ENCODE results near the gene PROK2. TPM values are rescaled to one million over a fixed set of nuclear protein-coding genes. Genes with fewer than 3 reads are reported as not detected.

PROK2 gene
- total RNA-seq, 1 experiment from 2014 or later, result 1.4 TPM

DNA sequence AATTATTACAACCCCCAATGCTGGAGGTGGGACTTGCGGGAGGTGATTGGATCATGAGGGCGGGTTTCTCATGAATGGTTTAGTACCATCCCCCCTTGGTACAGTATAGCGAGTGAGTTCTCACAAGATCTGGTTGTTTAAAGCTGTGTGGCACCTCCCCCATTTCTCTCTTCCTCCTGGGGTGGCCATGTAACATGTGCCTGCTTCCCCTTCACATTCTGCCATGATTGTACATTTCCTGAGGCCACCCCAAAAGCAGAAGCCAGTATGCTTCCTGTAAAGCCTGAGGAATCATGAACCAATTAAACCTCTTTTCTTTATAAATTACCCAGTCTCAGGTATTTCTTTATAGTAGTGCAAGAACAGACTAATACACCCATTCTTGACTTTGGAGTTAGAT lies 20.3 kb upstream of the PROK2 start:
- H3K56ac ChIP-seq (ENCODE audit: insufficient read length, low read depth, low read length), result no peak overlapping the region
- H3K18ac ChIP-seq (ENCODE audit: insufficient read length, low read depth, low read length), result no peak overlapping the region
- H3K9me3 Mint-ChIP-seq, result no peaks in the 10 kb centered on the region
- H2BK15ac ChIP-seq (ENCODE audit: low read depth, low read length), result no peak overlapping the region
- WGBS (ENCODE audit: extremely low coverage, insufficient read length, low lambda C conversion rate), result no CpG with 5 or more reads among the region's 3 CpGs
- peaks cover 27 to 32% of the 10 kb centered on the region in 2 experiments for H3K4me1 Mint-ChIP-seq
- no peak overlapping the region for H4K8ac ChIP-seq (replicated peaks; ENCODE audit: insufficient read length, low read depth, low read length)
- H3K27me3 ChIP-seq (ENCODE audit: insufficient read depth, low read length), result no peaks in the 10 kb centered on the region
- H3K79me1 ChIP-seq (ENCODE audit: insufficient read depth, low read depth, low read length, poor library complexity, severe bottlenecking), result no peaks in the 10 kb centered on the region
- H3K23ac ChIP-seq (ENCODE audit: insufficient read length, low read depth, low read length), result no peak overlapping the region
- H3K23me2 ChIP-seq (ENCODE audit: insufficient read length, low read depth, low read length, poor library complexity, severe bottlenecking), result no peaks in the 10 kb centered on the region
- H3K4me2 ChIP-seq (ENCODE audit: insufficient read depth, insufficient read length, low read length), result no peak overlapping the region
- H2BK5ac ChIP-seq (ENCODE audit: insufficient read length, low read length), result no peak overlapping the region
- no peaks in the 10 kb centered on the region for H3K9me3 ChIP-seq (ENCODE audit: control insufficient read depth, low read depth, low read length)
- H2AK5ac ChIP-seq (ENCODE audit: insufficient read length, low read length), result no peak overlapping the region
- no peak for DNase-seq
- H3K79me2 ChIP-seq (ENCODE audit: insufficient read depth, low read length), result no peaks in the 10 kb centered on the region
- no peak overlapping the region for H3T11ph ChIP-seq (ENCODE audit: low read length)
- H4K5ac ChIP-seq (ENCODE audit: insufficient read length, low read depth, low read length), result no peak overlapping the region
- no peak for TF ChIP-seq CTCF (conservative IDR thresholded peaks at IDR 0.05)
- H2BK12ac ChIP-seq (ENCODE audit: insufficient read length, low read depth, low read length), result no peak overlapping the region
- peak overlapping the region in 1 of 3 experiments; percentile 34; a peak in 1 of 7 replicates for H3K27ac Mint-ChIP-seq
- H4K20me1 ChIP-seq (ENCODE audit: control insufficient read depth, insufficient read depth, insufficient read length), result no peaks in the 10 kb centered on the region
- no peak overlapping the region; the same call in 1 of the 2 replicates for H3K14ac ChIP-seq (ENCODE audit: insufficient read depth, low read length)
- no peak overlapping the region for H2BK20ac ChIP-seq (ENCODE audit: low read depth, low read length, poor library complexity, severe bottlenecking)
- H2BK120ac ChIP-seq (ENCODE audit: low read depth, low read length, poor library complexity, severe bottlenecking), result no peak overlapping the region
- H3K4me3 Mint-ChIP-seq, result no peak overlapping the region
- H4K91ac ChIP-seq (ENCODE audit: insufficient read length, low read depth, low read length), result no peak overlapping the region
- H3K9ac ChIP-seq (ENCODE audit: extremely low read depth, insufficient read length, low read length), result no peak overlapping the region
- no peaks in the 10 kb centered on the region for H3K36me3 Mint-ChIP-seq (ENCODE audit: insufficient read depth in 1 of 3, low read depth in 3 of 3)
- no peak overlapping the region for H3K4ac ChIP-seq (ENCODE audit: low read depth, low read length)
- no peaks in the 10 kb centered on the region; the same call in 1 of the 2 replicates for H3K27me3 Mint-ChIP-seq (ENCODE audit: low read depth)
- no peak overlapping the region for H3K27ac ChIP-seq (ENCODE audit: insufficient read length, low read depth, low read length)
- no peaks in the 10 kb centered on the region; the same call in 1 of the 2 replicates for H3K4me1 ChIP-seq (ENCODE audit: insufficient read depth, low read length)
- H2AFZ ChIP-seq (ENCODE audit: low read length), result no peak overlapping the region

Measured in H9 (cell line).